H1 (cell line): Measurements from ENCODE around the gene HPCAL4. TPM values are rescaled to one million over a fixed set of nuclear protein-coding genes. Genes with fewer than 3 reads are reported as not detected.

Source experiments
- CTCF ChIA-PET: fragments of 300-600 bp; sonication (Branson Sonifier 250); formaldehyde crosslinking; loops from one replicate; lab custom pipeline; 2021; ENCODE audit not compliant: partially characterized antibody; lab: Charles Lee
- POLR2A ChIA-PET: fragments of 300-600 bp; sonication (Branson Sonifier 250); formaldehyde crosslinking; loops from one replicate; lab custom pipeline; 2021; ENCODE audit warnings: inconsistent platforms; ENCODE audit not compliant: partially characterized antibody; lab: Charles Lee
- DNase-seq, 2 experiments: peaks; one replicate each; pipeline versions ENCODE4 v3.0.0 to v3.0.0-alpha.2; 2010 to 2022; ENCODE audit warnings: low spot score in 2 of 2, low read depth in 1 of 2, mixed read lengths in 1 of 2
- FAIRE-seq: peaks from 2 replicates; lab custom pipeline; 2011; peaks lifted over from hg19 to GRCh38; lab: Jason Lieb, UNC
- H2AFZ ChIP-seq: 2 replicates; pipeline ENCODE4 v1.8.1; 2012; ENCODE audit warnings: low read length, inconsistent platforms
- H2AK5ac ChIP-seq: 2 replicates; pipeline ENCODE4 v1.6.1; 2013; ENCODE audit warnings: low read depth, low read length
- H2BK120ac ChIP-seq: replicated peaks from 2 replicates; pipeline ENCODE3; 2013; ENCODE audit warnings: low read depth, low read length, inconsistent platforms
- H2BK12ac ChIP-seq: 2 replicates; pipeline ENCODE4 v1.6.1; 2013; ENCODE audit warnings: low read depth, low read length
- H2BK15ac ChIP-seq: 2 replicates; pipeline ENCODE4 v1.6.1; 2013; ENCODE audit warnings: low read length
- H2BK20ac ChIP-seq: 2 replicates; pipeline ENCODE4 v1.6.1; 2013; ENCODE audit warnings: low read length
- H2BK5ac ChIP-seq: 2 replicates; pipeline ENCODE4 v1.6.1; 2013; ENCODE audit warnings: low read depth, low read length
- H3K14ac ChIP-seq: 2 replicates; pipeline ENCODE4 v1.6.1; 2013; ENCODE audit warnings: inconsistent platforms; ENCODE audit not compliant: insufficient read length
- H3K18ac ChIP-seq: 2 replicates; pipeline ENCODE4 v1.6.1; 2013; ENCODE audit warnings: low read length; ENCODE audit errors: extremely low read depth
- H3K23ac ChIP-seq: 2 replicates; pipeline ENCODE4 v1.6.1; 2013; ENCODE audit warnings: inconsistent platforms; ENCODE audit not compliant: insufficient read length
- H3K23me2 ChIP-seq: 2 replicates; pipeline ENCODE4 v1.6.1; 2013; ENCODE audit warnings: low read depth, low read length
- H3K27ac ChIP-seq: 2 replicates; pipeline ENCODE4 v1.6.1; 2011; ENCODE audit warnings: low read depth, low read length, inconsistent platforms
- H3K27me3 ChIP-seq, 4 experiments: replicated peaks in 1 of 4; 1 replicate in 1 of 4; 2 replicates in 3 of 4; pipeline versions ENCODE4 v1.6.1 to v1.8.1; 2011 to 2013; ENCODE audit warnings: low read length in 3 of 4, mild to moderate bottlenecking in 3 of 4, inconsistent platforms in 2 of 4, mixed read lengths in 2 of 4, moderate library complexity in 1 of 4; ENCODE audit not compliant: control insufficient read depth in 3 of 4, insufficient read depth in 3 of 4; ENCODE audit errors: extremely low read depth in 1 of 4
- H3K36me3 ChIP-seq, 4 experiments: 2 replicates each; pipeline versions ENCODE4 v1.6.1 to v1.8.1; 2011 to 2013; ENCODE audit warnings: mild to moderate bottlenecking in 4 of 4, low read length in 3 of 4, moderate library complexity in 2 of 4, control low read depth in 1 of 4, inconsistent platforms in 1 of 4; ENCODE audit not compliant: insufficient read depth in 4 of 4, control insufficient read depth in 2 of 4
- H3K4ac ChIP-seq: replicated peaks from 2 replicates; pipeline ENCODE3; 2013; ENCODE audit warnings: low read length, low read depth, mixed read lengths, inconsistent platforms; ENCODE audit not compliant: insufficient read length
- H3K4me1 ChIP-seq, 4 experiments: replicated peaks in 1 of 4; 1 replicate in 1 of 4; 2 replicates in 3 of 4; pipeline versions ENCODE4 v1.6.1 to v1.8.1; 2011 to 2013; ENCODE audit warnings: low read length in 3 of 4, inconsistent platforms in 2 of 4, mixed read lengths in 1 of 4; ENCODE audit not compliant: insufficient read depth in 4 of 4, control insufficient read depth in 3 of 4
- H3K4me2 ChIP-seq, 2 experiments: 2 replicates each; pipeline versions ENCODE4 v1.6.1 to v1.8.1; 2011 to 2013; ENCODE audit warnings: low read depth in 2 of 2, low read length in 2 of 2, control low read depth in 1 of 2, inconsistent platforms in 1 of 2, mild to moderate bottlenecking in 1 of 2; ENCODE audit not compliant: insufficient read depth in 1 of 2
- H3K4me3 ChIP-seq, 4 experiments: fragments of 200-600, 300-600 bp in 1 of 4; sonication (generic), shearing (Covaris generic), sonication (Bioruptor Twin) in 1 of 4; 2 replicates each; pipeline versions ENCODE4 v1.5.1 to v1.8.1; 2011 to 2016; ENCODE audit warnings: low read length in 4 of 4, low read depth in 3 of 4, control low read depth in 2 of 4, inconsistent platforms in 2 of 4, mild to moderate bottlenecking in 2 of 4, mixed read lengths in 1 of 4, moderate library complexity in 1 of 4; ENCODE audit not compliant: insufficient read depth in 2 of 4; ENCODE audit errors: extremely low read depth in 1 of 4
- H3K56ac ChIP-seq: replicated peaks from 2 replicates; pipeline ENCODE3; 2013; ENCODE audit warnings: low read depth, mild to moderate bottlenecking, mixed read lengths, low read length, inconsistent platforms; ENCODE audit not compliant: insufficient read length
- H3K79me1 ChIP-seq: 2 replicates; pipeline ENCODE4 v1.6.1; 2013; ENCODE audit warnings: low read depth, low read length, control low read depth
- H3K79me2 ChIP-seq, 2 experiments: 2 replicates each; pipeline versions ENCODE4 v1.6.1 to v1.8.1; 2012 to 2013; ENCODE audit warnings: low read length in 2 of 2, mild to moderate bottlenecking in 2 of 2, inconsistent platforms in 1 of 2; ENCODE audit not compliant: insufficient read depth in 2 of 2, control insufficient read depth in 1 of 2
- H3K9ac ChIP-seq, 4 experiments: replicated peaks in 1 of 4; 1 replicate in 1 of 4; 2 replicates in 3 of 4; pipeline versions ENCODE4 v1.6.1 to v1.8.1; 2011 to 2013; ENCODE audit warnings: low read depth in 3 of 4, low read length in 3 of 4, control low read depth in 2 of 4, mild to moderate bottlenecking in 2 of 4, moderate library complexity in 2 of 4, inconsistent platforms in 1 of 4; ENCODE audit errors: extremely low read depth in 1 of 4
- H3K9me3 ChIP-seq, 2 experiments: 2 replicates each; pipeline versions ENCODE4 v1.6.1 to v1.8.1; 2012 to 2013; ENCODE audit warnings: mild to moderate bottlenecking in 2 of 2, moderate library complexity in 2 of 2, control low read depth in 1 of 2, inconsistent platforms in 1 of 2, low read depth in 1 of 2, low read length in 1 of 2, mixed read lengths in 1 of 2; ENCODE audit not compliant: insufficient read depth in 2 of 2
- H4K20me1 ChIP-seq, 2 experiments: replicated peaks in 1 of 2; 2 replicates each; pipeline versions ENCODE3 to v1.8.1; 2011 to 2013; ENCODE audit warnings: inconsistent platforms in 2 of 2, low read length in 2 of 2, mild to moderate bottlenecking in 1 of 2; ENCODE audit not compliant: insufficient read depth in 2 of 2, control insufficient read depth in 1 of 2
- H4K5ac ChIP-seq: 2 replicates; pipeline ENCODE4 v1.6.1; 2013; ENCODE audit warnings: low read length, low read depth, mixed read lengths, inconsistent platforms; ENCODE audit not compliant: insufficient read length
- H4K8ac ChIP-seq: 2 replicates; pipeline ENCODE4 v1.8.0; 2013; ENCODE audit warnings: mild to moderate bottlenecking, moderate library complexity, low read length, inconsistent platforms; ENCODE audit not compliant: insufficient read depth; ENCODE audit errors: extremely low read depth
- H4K91ac ChIP-seq: replicated peaks from 2 replicates; pipeline ENCODE3; 2013; ENCODE audit warnings: low read length, mixed read lengths, inconsistent platforms; ENCODE audit not compliant: insufficient read length
- EGR1 ChIP-seq: IDR thresholded peaks from 2 replicates; pipeline ENCODE4 v1.6.1; 2011; ENCODE audit warnings: low read depth, low read length, borderline replicate concordance
- POLR2A ChIP-seq, 2 experiments: IDR thresholded peaks; 1 replicate in 1 of 2; 2 replicates in 1 of 2; pipeline ENCODE4 v1.6.1; 2011; ENCODE audit warnings: low read depth in 2 of 2, low read length in 2 of 2, mild to moderate bottlenecking in 2 of 2; ENCODE audit errors: control extremely low read depth in 1 of 2
- RAD21 ChIP-seq, 2 experiments: IDR thresholded peaks in 1 of 2; conservative IDR thresholded peaks in 1 of 2; 2 replicates each; pipeline ENCODE4 v1.6.1; 2011; ENCODE audit warnings: low read depth in 2 of 2, low read length in 2 of 2, improper control_type of control experiment in 1 of 2, inconsistent platforms in 1 of 2, mild to moderate bottlenecking in 1 of 2, moderate library complexity in 1 of 2
- RNF2 ChIP-seq: fragments of 200-900, 300-1000 bp; sonication (generic); IDR thresholded peaks from 2 replicates; pipeline ENCODE4 v1.7.1; 2016; ENCODE audit warnings: borderline replicate concordance, low read depth, mild to moderate bottlenecking, antibody characterized with exemption, low read length; ENCODE audit not compliant: poor library complexity, severe bottlenecking; ENCODE audit errors: missing control alignments
- SIRT6 ChIP-seq: IDR thresholded peaks from one replicate; pipeline ENCODE4 v1.7.1; 2012; ENCODE audit warnings: low read length, inconsistent platforms
- SP2 ChIP-seq: IDR thresholded peaks from 2 replicates; pipeline ENCODE4 v1.6.1; 2012; ENCODE audit warnings: mild to moderate bottlenecking, low read length, inconsistent platforms
- TCF12 ChIP-seq: IDR thresholded peaks from 2 replicates; pipeline ENCODE4 v1.6.1; 2011; ENCODE audit warnings: low read depth, mild to moderate bottlenecking, low read length
- WGBS, 2 experiments: shearing (Covaris generic) in 1 of 2; methylation state at CpG; one replicate each; pipeline versions ENCODE4 v1.1.6 to v1.1.7; 2013 to 2015; ENCODE audit warnings: low lambda C conversion rate in 2 of 2, mixed read lengths in 2 of 2, inconsistent platforms in 1 of 2, low coverage in 1 of 2, missing lambda C conversion rate in 1 of 2; ENCODE audit not compliant: insufficient replicate concordance in 2 of 2, insufficient coverage in 1 of 2, insufficient read length in 1 of 2; ENCODE audit errors: extremely low coverage in 1 of 2, missing lambda C conversion rate in 1 of 2; 5-methylcytosine and 5-hydroxymethylcytosine counted together
- polyA plus RNA-seq, 7 experiments: library from polyadenylated mRNA; depleted of rRNA in 3 of 7; stranded (reverse) in 5 of 7; unstranded in 2 of 7; fragments of >200 nt in 5 of 7; fragments of 200-250 nt in 2 of 7; gene quantifications; 1 replicate in 5 of 7; 2 replicates in 1 of 7; 4 replicates in 1 of 7; pipeline versions ENCODE4 v1.2.1 to v1.2.3, GENCODE V29; 2011 to 2013; ENCODE audit warnings: missing spikeins in 2 of 7, mixed read lengths in 2 of 7
- total RNA-seq: library from RNA; stranded (reverse); fragmentation: NEBNext Ultra II Directional; extraction: Animal tissue kit (Norgen Biotek cat#: 25700); gene quantifications from 2 replicates; pipeline ENCODE4 v1.2.1, GENCODE V29; 2021

The HPCAL4 gene
- total and polyA plus RNA-seq, 2 of the 8 experiments (the other 6 are each of a cell fraction or from before 2014, with no cell fraction given): 0.54 to 0.74 TPM

DNA sequence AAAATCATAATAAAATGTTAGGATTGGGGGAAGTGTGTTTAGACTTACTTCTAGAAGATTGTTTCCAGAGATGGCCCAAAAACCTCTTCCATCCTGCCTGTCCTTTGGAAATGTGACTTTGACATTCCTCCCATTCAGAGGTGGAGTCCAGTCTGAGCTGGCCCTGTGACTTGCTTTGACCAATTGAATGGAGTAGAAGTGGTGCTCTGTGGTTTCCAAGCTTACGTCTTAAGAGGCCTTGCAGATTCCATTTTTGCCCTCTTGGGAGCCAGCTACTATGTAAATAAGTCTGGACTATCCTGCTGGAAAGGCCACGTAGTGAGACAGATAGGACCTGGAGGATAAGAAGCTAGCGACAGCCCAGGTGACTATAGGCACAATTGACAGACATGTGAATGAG, 18.0 kb downstream of the HPCAL4 start:
- no peak overlapping the region for H2BK15ac ChIP-seq
- H2BK120ac ChIP-seq: no peak overlapping the region
- no peak for DNase-seq
- no peak overlapping the region for H2BK20ac ChIP-seq
- ChIA-PET POLR2A (interaction anchor here (3.4 kb wide), 1 partner anchor 18 kb away, joined by 15 read pairs; the partner anchor contains the start of gene HPCAL4), CTCF (interaction anchor here (0.8 to 10.5 kb wide), 26 partner anchors 7 to 359 kb away, joined by 3 to 184 read pairs (median 15); partner anchors contain the start of genes HEYL, HPCAL4 and PPIE)
- no peak overlapping the region for H3K14ac ChIP-seq
- no peak overlapping the region for H3K56ac ChIP-seq
- H2BK5ac ChIP-seq: no peak overlapping the region
- H3K9ac ChIP-seq: no peak overlapping the region
- peaks cover 1 to 6% of the 10 kb centered on the region in 2 experiments for H4K20me1 ChIP-seq
- H3K79me2 ChIP-seq: no peaks in the 10 kb centered on the region
- H3K23me2 ChIP-seq: peaks cover 3% of the 10 kb centered on the region; the same call in 1 of the 2 replicates
- peaks cover 64 to 91% (median 85%) of the 10 kb centered on the region in 4 experiments for H3K27me3 ChIP-seq
- H3K4me2 ChIP-seq: no peak overlapping the region; a peak in 1 of 4 replicates
- H4K8ac ChIP-seq: no peak overlapping the region
- H3K36me3 ChIP-seq: peaks cover 0 to 3% (median 0%) of the 10 kb centered on the region in 4 experiments; a peak in 1 of 8 replicates
- H4K91ac ChIP-seq: no peak overlapping the region
- no peak overlapping the region for H2BK12ac ChIP-seq
- no peaks in the 10 kb centered on the region for H3K79me1 ChIP-seq
- H3K23ac ChIP-seq: no peak overlapping the region
- peaks cover 0 to 11% (median 5%) of the 10 kb centered on the region in 4 experiments; a peak in 5 of 7 replicates for H3K4me1 ChIP-seq
- no peak overlapping the region for H3K18ac ChIP-seq
- no peak overlapping the region for H4K5ac ChIP-seq
- FAIRE-seq: no peak
- no peaks in the 10 kb centered on the region; a peak in 1 of 4 replicates for H3K9me3 ChIP-seq
- no peak overlapping the region for H2AFZ ChIP-seq
- WGBS, 2 experiments: 64% methylated on average over 3 of the region's 3 CpGs; no CpG with 5 or more reads in 1 of the 2 experiments
- no peak overlapping the region for H3K4ac ChIP-seq
- H3K27ac ChIP-seq: no peak overlapping the region
- H2AK5ac ChIP-seq: no peak overlapping the region
- TF ChIP-seq SIRT6: no peak
- TF ChIP-seq TCF12: no peak
- TF ChIP-seq RAD21 (IDR thresholded peaks at IDR 0.05 in 1 of 2, conservative IDR thresholded peaks at IDR 0.05 in 1 of 2; ENCODE audit: low read depth in 2 of 2, low read length in 2 of 2): no peak
- no peak for TF ChIP-seq SP2
- TF ChIP-seq EGR1: no peak
- no peak for TF ChIP-seq POLR2A (IDR thresholded peaks at IDR 0.05; ENCODE audit: control extremely low read depth in 1 of 2, low read depth in 2 of 2, low read length in 2 of 2)
- no peak for TF ChIP-seq RNF2
- TF ChIP-seq, all 59 proteins: peak for 0
- no peak overlapping the region for H3K4me3 ChIP-seq
